H1 (cell line): Measurements from ENCODE around the gene TMEM140. TPM values are rescaled to one million over a fixed set of nuclear protein-coding genes. Genes with fewer than 3 reads are reported as not detected.
A peak's percentile ranks its signal among the peaks of the same experiment; 100 is the strongest.

Experiments
- CTCF ChIA-PET: fragments of 300-600 bp; sonication (Branson Sonifier 250); formaldehyde crosslinking; loops from one replicate; lab custom pipeline; 2021; ENCODE audit not compliant: partially characterized antibody; lab: Charles Lee
- POLR2A ChIA-PET: fragments of 300-600 bp; sonication (Branson Sonifier 250); formaldehyde crosslinking; loops from one replicate; lab custom pipeline; 2021; ENCODE audit warnings: inconsistent platforms; ENCODE audit not compliant: partially characterized antibody; lab: Charles Lee
- DNase-seq, 2 experiments: peaks; one replicate each; pipeline versions ENCODE4 v3.0.0 to v3.0.0-alpha.2; 2010 to 2022; ENCODE audit warnings: low spot score in 2 of 2, low read depth in 1 of 2, mixed read lengths in 1 of 2
- FAIRE-seq: peaks from 2 replicates; lab custom pipeline; 2011; peaks lifted over from hg19 to GRCh38; lab: Jason Lieb, UNC
- H2AFZ ChIP-seq: 2 replicates; pipeline ENCODE4 v1.8.1; 2012; ENCODE audit warnings: low read length, inconsistent platforms
- H2AK5ac ChIP-seq: 2 replicates; pipeline ENCODE4 v1.6.1; 2013; ENCODE audit warnings: low read depth, low read length
- H2BK120ac ChIP-seq: replicated peaks from 2 replicates; pipeline ENCODE3; 2013; ENCODE audit warnings: low read depth, low read length, inconsistent platforms
- H2BK12ac ChIP-seq: 2 replicates; pipeline ENCODE4 v1.6.1; 2013; ENCODE audit warnings: low read depth, low read length
- H2BK15ac ChIP-seq: 2 replicates; pipeline ENCODE4 v1.6.1; 2013; ENCODE audit warnings: low read length
- H2BK20ac ChIP-seq: 2 replicates; pipeline ENCODE4 v1.6.1; 2013; ENCODE audit warnings: low read length
- H2BK5ac ChIP-seq: 2 replicates; pipeline ENCODE4 v1.6.1; 2013; ENCODE audit warnings: low read depth, low read length
- H3K14ac ChIP-seq: 2 replicates; pipeline ENCODE4 v1.6.1; 2013; ENCODE audit warnings: inconsistent platforms; ENCODE audit not compliant: insufficient read length
- H3K18ac ChIP-seq: 2 replicates; pipeline ENCODE4 v1.6.1; 2013; ENCODE audit warnings: low read length; ENCODE audit errors: extremely low read depth
- H3K23ac ChIP-seq: 2 replicates; pipeline ENCODE4 v1.6.1; 2013; ENCODE audit warnings: inconsistent platforms; ENCODE audit not compliant: insufficient read length
- H3K23me2 ChIP-seq: 2 replicates; pipeline ENCODE4 v1.6.1; 2013; ENCODE audit warnings: low read depth, low read length
- H3K27ac ChIP-seq: 2 replicates; pipeline ENCODE4 v1.6.1; 2011; ENCODE audit warnings: low read depth, low read length, inconsistent platforms
- H3K27me3 ChIP-seq, 4 experiments: replicated peaks in 1 of 4; 1 replicate in 1 of 4; 2 replicates in 3 of 4; pipeline versions ENCODE4 v1.6.1 to v1.8.1; 2011 to 2013; ENCODE audit warnings: low read length in 3 of 4, mild to moderate bottlenecking in 3 of 4, inconsistent platforms in 2 of 4, mixed read lengths in 2 of 4, moderate library complexity in 1 of 4; ENCODE audit not compliant: control insufficient read depth in 3 of 4, insufficient read depth in 3 of 4; ENCODE audit errors: extremely low read depth in 1 of 4
- H3K36me3 ChIP-seq, 4 experiments: 2 replicates each; pipeline versions ENCODE4 v1.6.1 to v1.8.1; 2011 to 2013; ENCODE audit warnings: mild to moderate bottlenecking in 4 of 4, low read length in 3 of 4, moderate library complexity in 2 of 4, control low read depth in 1 of 4, inconsistent platforms in 1 of 4; ENCODE audit not compliant: insufficient read depth in 4 of 4, control insufficient read depth in 2 of 4
- H3K4ac ChIP-seq: replicated peaks from 2 replicates; pipeline ENCODE3; 2013; ENCODE audit warnings: low read length, low read depth, mixed read lengths, inconsistent platforms; ENCODE audit not compliant: insufficient read length
- H3K4me1 ChIP-seq, 4 experiments: replicated peaks in 1 of 4; 1 replicate in 1 of 4; 2 replicates in 3 of 4; pipeline versions ENCODE4 v1.6.1 to v1.8.1; 2011 to 2013; ENCODE audit warnings: low read length in 3 of 4, inconsistent platforms in 2 of 4, mixed read lengths in 1 of 4; ENCODE audit not compliant: insufficient read depth in 4 of 4, control insufficient read depth in 3 of 4
- H3K4me2 ChIP-seq, 2 experiments: 2 replicates each; pipeline versions ENCODE4 v1.6.1 to v1.8.1; 2011 to 2013; ENCODE audit warnings: low read depth in 2 of 2, low read length in 2 of 2, control low read depth in 1 of 2, inconsistent platforms in 1 of 2, mild to moderate bottlenecking in 1 of 2; ENCODE audit not compliant: insufficient read depth in 1 of 2
- H3K4me3 ChIP-seq, 4 experiments: fragments of 200-600, 300-600 bp in 1 of 4; sonication (generic), shearing (Covaris generic), sonication (Bioruptor Twin) in 1 of 4; 2 replicates each; pipeline versions ENCODE4 v1.5.1 to v1.8.1; 2011 to 2016; ENCODE audit warnings: low read length in 4 of 4, low read depth in 3 of 4, control low read depth in 2 of 4, inconsistent platforms in 2 of 4, mild to moderate bottlenecking in 2 of 4, mixed read lengths in 1 of 4, moderate library complexity in 1 of 4; ENCODE audit not compliant: insufficient read depth in 2 of 4; ENCODE audit errors: extremely low read depth in 1 of 4
- H3K56ac ChIP-seq: replicated peaks from 2 replicates; pipeline ENCODE3; 2013; ENCODE audit warnings: low read depth, mild to moderate bottlenecking, mixed read lengths, low read length, inconsistent platforms; ENCODE audit not compliant: insufficient read length
- H3K79me1 ChIP-seq: 2 replicates; pipeline ENCODE4 v1.6.1; 2013; ENCODE audit warnings: low read depth, low read length, control low read depth
- H3K79me2 ChIP-seq, 2 experiments: 2 replicates each; pipeline versions ENCODE4 v1.6.1 to v1.8.1; 2012 to 2013; ENCODE audit warnings: low read length in 2 of 2, mild to moderate bottlenecking in 2 of 2, inconsistent platforms in 1 of 2; ENCODE audit not compliant: insufficient read depth in 2 of 2, control insufficient read depth in 1 of 2
- H3K9ac ChIP-seq, 4 experiments: replicated peaks in 1 of 4; 1 replicate in 1 of 4; 2 replicates in 3 of 4; pipeline versions ENCODE4 v1.6.1 to v1.8.1; 2011 to 2013; ENCODE audit warnings: low read depth in 3 of 4, low read length in 3 of 4, control low read depth in 2 of 4, mild to moderate bottlenecking in 2 of 4, moderate library complexity in 2 of 4, inconsistent platforms in 1 of 4; ENCODE audit errors: extremely low read depth in 1 of 4
- H3K9me3 ChIP-seq, 2 experiments: 2 replicates each; pipeline versions ENCODE4 v1.6.1 to v1.8.1; 2012 to 2013; ENCODE audit warnings: mild to moderate bottlenecking in 2 of 2, moderate library complexity in 2 of 2, control low read depth in 1 of 2, inconsistent platforms in 1 of 2, low read depth in 1 of 2, low read length in 1 of 2, mixed read lengths in 1 of 2; ENCODE audit not compliant: insufficient read depth in 2 of 2
- H4K20me1 ChIP-seq, 2 experiments: replicated peaks in 1 of 2; 2 replicates each; pipeline versions ENCODE3 to v1.8.1; 2011 to 2013; ENCODE audit warnings: inconsistent platforms in 2 of 2, low read length in 2 of 2, mild to moderate bottlenecking in 1 of 2; ENCODE audit not compliant: insufficient read depth in 2 of 2, control insufficient read depth in 1 of 2
- H4K5ac ChIP-seq: 2 replicates; pipeline ENCODE4 v1.6.1; 2013; ENCODE audit warnings: low read length, low read depth, mixed read lengths, inconsistent platforms; ENCODE audit not compliant: insufficient read length
- H4K8ac ChIP-seq: 2 replicates; pipeline ENCODE4 v1.8.0; 2013; ENCODE audit warnings: mild to moderate bottlenecking, moderate library complexity, low read length, inconsistent platforms; ENCODE audit not compliant: insufficient read depth; ENCODE audit errors: extremely low read depth
- H4K91ac ChIP-seq: replicated peaks from 2 replicates; pipeline ENCODE3; 2013; ENCODE audit warnings: low read length, mixed read lengths, inconsistent platforms; ENCODE audit not compliant: insufficient read length
- BACH1 ChIP-seq: IDR thresholded peaks from 2 replicates; pipeline ENCODE4 v1.6.1; 2012; ENCODE audit warnings: low read length, improper control_type of control experiment
- BCL11A ChIP-seq, 2 experiments: IDR thresholded peaks; one replicate each; pipeline ENCODE4 v1.6.1; 2011; ENCODE audit warnings: low read depth in 2 of 2, low read length in 2 of 2, mild to moderate bottlenecking in 2 of 2
- CBX5 ChIP-seq: fragments of 300-800, 300-1000 bp; sonication (generic); IDR thresholded peaks from 2 replicates; pipeline ENCODE4 v1.7.1; 2016; ENCODE audit warnings: antibody characterized with exemption, low read length, low read depth
- SUZ12 ChIP-seq: fragments of 200-600 bp; sonication (generic); IDR thresholded peaks from 2 replicates; pipeline ENCODE4 v1.6.1; 2012; ENCODE audit warnings: mild to moderate bottlenecking, inconsistent platforms, low read length, moderate library complexity, mixed read lengths
- WGBS, 2 experiments: shearing (Covaris generic) in 1 of 2; methylation state at CpG; one replicate each; pipeline versions ENCODE4 v1.1.6 to v1.1.7; 2013 to 2015; ENCODE audit warnings: low lambda C conversion rate in 2 of 2, mixed read lengths in 2 of 2, inconsistent platforms in 1 of 2, low coverage in 1 of 2, missing lambda C conversion rate in 1 of 2; ENCODE audit not compliant: insufficient replicate concordance in 2 of 2, insufficient coverage in 1 of 2, insufficient read length in 1 of 2; ENCODE audit errors: extremely low coverage in 1 of 2, missing lambda C conversion rate in 1 of 2; 5-methylcytosine and 5-hydroxymethylcytosine counted together
- polyA plus RNA-seq, 7 experiments: library from polyadenylated mRNA; depleted of rRNA in 3 of 7; stranded (reverse) in 5 of 7; unstranded in 2 of 7; fragments of >200 nt in 5 of 7; fragments of 200-250 nt in 2 of 7; gene quantifications; 1 replicate in 5 of 7; 2 replicates in 1 of 7; 4 replicates in 1 of 7; pipeline versions ENCODE4 v1.2.1 to v1.2.3, GENCODE V29; 2011 to 2013; ENCODE audit warnings: missing spikeins in 2 of 7, mixed read lengths in 2 of 7
- total RNA-seq: library from RNA; stranded (reverse); fragmentation: NEBNext Ultra II Directional; extraction: Animal tissue kit (Norgen Biotek cat#: 25700); gene quantifications from 2 replicates; pipeline ENCODE4 v1.2.1, GENCODE V29; 2021

Gene TMEM140
- total and polyA plus RNA-seq, 2 of the 8 experiments (the other 6 are each of a cell fraction or from before 2014, with no cell fraction given) = not detected

- Histone ChIP-seq H3K4me2 (no peak overlapping the region), H3K27me3 (peaks cover 0 to 6% (median 2%) of the 10 kb centered on the region in 4 experiments; a peak in 5 of 7 replicates), H3K4me3 (no peak overlapping the region), H4K20me1 (peaks cover 0 to 1% of the 10 kb centered on the region in 2 experiments), H3K27ac (no peak overlapping the region), H2BK12ac (no peak overlapping the region), H3K18ac (no peak overlapping the region), H2AFZ (no peak overlapping the region), H3K4me1 (no peaks in the 10 kb centered on the region), H4K8ac (peak overlapping the region; percentile 58; the same call in 1 of the 2 replicates), H3K36me3 (peaks cover 0 to 3% (median 0%) of the 10 kb centered on the region in 4 experiments; a peak in 1 of 8 replicates), H3K9me3 (no peaks in the 10 kb centered on the region), H3K14ac (no peak overlapping the region), H4K5ac (no peak overlapping the region), H2BK5ac (no peak overlapping the region), H4K91ac (no peak overlapping the region), H3K79me2 (no peaks in the 10 kb centered on the region), H2BK120ac (no peak overlapping the region), H2BK20ac (no peak overlapping the region), H2BK15ac (no peak overlapping the region), H3K23ac (no peak overlapping the region), H3K56ac (no peak overlapping the region), H3K4ac (no peak overlapping the region), H2AK5ac (no peak overlapping the region), H3K23me2 (peaks cover 2% of the 10 kb centered on the region; the same call in 1 of the 2 replicates), H3K79me1 (no peaks in the 10 kb centered on the region), H3K9ac (no peak overlapping the region)
- FAIRE-seq (no peak), DNase-seq (no peak)
- ChIA-PET CTCF (interaction anchor here (0.9 to 2.4 kb wide), 4 partner anchors 11 to 181 kb away, joined by 3 to 7 read pairs (median 4); partner anchors contain the start of gene STRA8), POLR2A (interaction anchor here (1.2 kb wide), 1 partner anchor 18 kb away, joined by 3 read pairs; no protein-coding TSS in a partner anchor)
- 95% methylated on average over 8 of the region's 8 CpGs; no CpG with 5 or more reads in 1 of the 2 experiments for WGBS, 2 experiments
- no peak for TF ChIP-seq SUZ12
- TF ChIP-seq BACH1 = no peak
- no peak for TF ChIP-seq BCL11A (IDR thresholded peaks at IDR 0.05; ENCODE audit: low read depth in 2 of 2, low read length in 2 of 2)
- TF ChIP-seq CBX5 = no peak
Measured at GRCh38 chr7:135205850-135206249, 58.0 kb downstream of the TMEM140 start.
